Neural progenitor cell (in vitro differentiated cells): ENCODE data around the gene ARHGAP15.

ENCODE experiments used
- EZH2 ChIP-seq: fragments of 200-600 bp; sonication (generic); IDR thresholded peaks from 2 replicates; pipeline ENCODE4 v1.6.1; 2017; ENCODE audit warnings: antibody characterized with exemption, mild to moderate bottlenecking, moderate library complexity
- TF ChIP-seq, protein P1 (sequence below): fragments of 200-600 bp; sonication (generic); IDR thresholded peaks from 2 replicates; pipeline ENCODE4 v1.5.1; 2017; ENCODE audit warnings: antibody characterized with exemption, mild to moderate bottlenecking

DNA sequence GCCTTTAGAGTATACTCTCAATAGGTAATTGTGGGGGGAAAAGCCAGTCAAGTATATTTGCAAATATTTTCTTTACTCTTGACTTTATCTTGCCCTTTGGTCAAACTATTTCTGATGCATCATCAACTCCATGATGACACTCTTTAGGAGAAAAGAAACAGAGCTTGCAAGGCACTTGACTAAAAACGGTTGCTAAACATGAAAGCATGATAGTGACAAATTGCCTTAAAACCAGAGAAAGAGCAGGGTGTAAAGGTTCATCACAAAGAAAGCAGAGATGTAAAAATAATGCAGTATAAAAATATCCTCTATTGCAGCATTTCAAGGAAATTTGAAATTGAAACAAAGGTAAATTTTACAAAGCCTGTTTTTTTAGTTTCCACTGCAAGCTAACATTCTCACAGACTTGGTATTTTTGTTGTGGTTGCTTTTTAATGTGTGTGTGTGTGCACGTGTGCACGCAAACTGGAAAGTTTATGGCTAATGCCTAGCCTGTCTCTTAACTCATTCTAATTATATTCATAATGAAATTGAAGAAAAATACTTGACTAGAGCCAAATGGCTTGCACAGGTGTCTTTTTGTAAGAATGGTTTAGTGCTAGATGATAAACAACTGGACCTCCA is 503.6 kb downstream of the ARHGAP15 start:
- TF ChIP-seq EZH2 = no peak
- TF ChIP-seq, protein P1, sequence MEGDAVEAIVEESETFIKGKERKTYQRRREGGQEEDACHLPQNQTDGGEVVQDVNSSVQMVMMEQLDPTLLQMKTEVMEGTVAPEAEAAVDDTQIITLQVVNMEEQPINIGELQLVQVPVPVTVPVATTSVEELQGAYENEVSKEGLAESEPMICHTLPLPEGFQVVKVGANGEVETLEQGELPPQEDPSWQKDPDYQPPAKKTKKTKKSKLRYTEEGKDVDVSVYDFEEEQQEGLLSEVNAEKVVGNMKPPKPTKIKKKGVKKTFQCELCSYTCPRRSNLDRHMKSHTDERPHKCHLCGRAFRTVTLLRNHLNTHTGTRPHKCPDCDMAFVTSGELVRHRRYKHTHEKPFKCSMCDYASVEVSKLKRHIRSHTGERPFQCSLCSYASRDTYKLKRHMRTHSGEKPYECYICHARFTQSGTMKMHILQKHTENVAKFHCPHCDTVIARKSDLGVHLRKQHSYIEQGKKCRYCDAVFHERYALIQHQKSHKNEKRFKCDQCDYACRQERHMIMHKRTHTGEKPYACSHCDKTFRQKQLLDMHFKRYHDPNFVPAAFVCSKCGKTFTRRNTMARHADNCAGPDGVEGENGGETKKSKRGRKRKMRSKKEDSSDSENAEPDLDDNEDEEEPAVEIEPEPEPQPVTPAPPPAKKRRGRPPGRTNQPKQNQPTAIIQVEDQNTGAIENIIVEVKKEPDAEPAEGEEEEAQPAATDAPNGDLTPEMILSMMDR = no peak
